ENCODE data around the gene ATP2B2. TPM values are rescaled to one million over a fixed set of nuclear protein-coding genes. Genes with fewer than 3 reads are reported as not detected.

Gene ATP2B2
- total and polyA plus RNA-seq, 10 of the 15 experiments (the other 5 are each of a cell fraction or from before 2014, with no cell fraction given) = 0.04 TPM; not detected in 9

GRCh38 chr3:10344944-10345575 lies 160.3 kb downstream of the ATP2B2 start:
- H3K27ac ChIP-seq (ENCODE audit: control insufficient read depth, insufficient read depth) = no peak overlapping the region
- in situ Hi-C loops (cut with MboI) = loop anchor here (5.0 kb wide), 1 partner anchor 397 kb away; no protein-coding TSS in a partner anchor
- H4K20me1 ChIP-seq (ENCODE audit: control insufficient read depth, insufficient read depth) = no peaks in the 10 kb centered on the region
- RAD21 ChIA-PET (ENCODE audit: unreplicated experiment) = interaction anchor here (0.5 to 3.2 kb wide), 5 partner anchors 12 to 394 kb away, joined by 3 to 17 read pairs (median 3); no protein-coding TSS in a partner anchor
- POLR2A ChIA-PET = no interaction called here
- H3K4me3 ChIP-seq = no peak overlapping the region
- no peaks in the 10 kb centered on the region for H3K79me2 ChIP-seq (ENCODE audit: control insufficient read depth, insufficient read depth, low read length)
- H2AFZ ChIP-seq (ENCODE audit: control insufficient read depth, low read depth, low read length) = no peak overlapping the region
- SMC1A ChIA-PET (ENCODE audit: uncharacterized antibody, unreplicated experiment) = interaction anchor here (1.5 kb wide), 1 partner anchor 12 kb away, joined by 3 read pairs; no protein-coding TSS in a partner anchor
- H3K4me1 ChIP-seq (ENCODE audit: control insufficient read depth, insufficient read depth, low read length) = no peaks in the 10 kb centered on the region
- H3K9me3 ChIP-seq (replicated peaks; ENCODE audit: control insufficient read depth, insufficient read depth, low read length) = no peaks in the 10 kb centered on the region
- no TSS peak for BruUV-seq (replicated peaks)
- WGBS (ENCODE audit: insufficient coverage, insufficient replicate concordance, low lambda C conversion rate, missing lambda C conversion rate) = 21% methylated on average over 18 of the region's 19 CpGs
- DNase-seq (ENCODE audit: low read depth, low spot score) = no peak
- no peak overlapping the region for H3K4me2 ChIP-seq (ENCODE audit: control insufficient read depth, insufficient read depth)
- CTCF ChIA-PET = interaction anchor here (1.2 to 3.3 kb wide), 4 partner anchors 10 to 394 kb away, joined by 3 to 34 read pairs (median 5); no protein-coding TSS in a partner anchor
- H3K9ac ChIP-seq (ENCODE audit: control insufficient read depth, insufficient read depth, low read length) = no peak overlapping the region
- intact Hi-C loops (cut with micrococcal nuclease; ENCODE audit: unreplicated experiment) = loop anchor here (1.0 kb wide), 1 partner anchor 394 kb away; no protein-coding TSS in a partner anchor
- no peaks in the 10 kb centered on the region; a peak in 1 of 4 replicates for H3K27me3 ChIP-seq (replicated peaks in 1 of 2; ENCODE audit: control insufficient read depth in 2 of 2, insufficient read depth in 2 of 2, low read length in 1 of 2)
- no peaks in the 10 kb centered on the region for H3K36me3 ChIP-seq (ENCODE audit: control insufficient read depth in 2 of 2, insufficient read depth in 2 of 2, low read length in 1 of 2)
- ATAC-seq = no peak
- no peak for FAIRE-seq
- TF ChIP-seq NFYA (IDR thresholded peaks at IDR 0.05; ENCODE audit: borderline replicate concordance, low read depth, low read length) (no peak), POLR2A (IDR thresholded peaks at IDR 0.05; ENCODE audit: low read depth, low read length) (no peak), ZNF207 (IDR thresholded peaks at IDR 0.05; ENCODE audit: borderline replicate concordance) (no peak), KLF5 (IDR thresholded peaks at IDR 0.05; ENCODE audit: partially characterized antibody) (no peak), GABPA (IDR thresholded peaks at IDR 0.05; ENCODE audit: low read depth) (no peak), DPF2 (IDR thresholded peaks at IDR 0.05) (no peak), ZBTB11 (CRISPR knock-in tag; IDR thresholded peaks at IDR 0.05) (no peak), PAX8 (IDR thresholded peaks at IDR 0.05) (no peak), NR2C1 (IDR thresholded peaks at IDR 0.05) (no peak), ZNF622 (IDR thresholded peaks at IDR 0.05) (no peak), REST (IDR thresholded peaks at IDR 0.05; ENCODE audit: low read depth, low read length) (no peak), TCF3 (IDR thresholded peaks at IDR 0.05; ENCODE audit: borderline replicate concordance, insufficient read depth, low read depth, low read length) (no peak), SUPT20H (IDR thresholded peaks at IDR 0.05; ENCODE audit: borderline replicate concordance, control insufficient read depth, low read depth, low read length) (no peak), JUNB (IDR thresholded peaks at IDR 0.05) (no peak), BHLHE40 (IDR thresholded peaks at IDR 0.05; ENCODE audit: borderline replicate concordance in 1 of 2, low read depth in 2 of 2, low read length in 1 of 2) (no peak), RAD21 (IDR thresholded peaks at IDR 0.05; ENCODE audit: insufficient read depth, low read depth, low read length) (no peak), IRF4 (IDR thresholded peaks at IDR 0.05; ENCODE audit: low read depth, low read length) (no peak)
- TF ChIP-seq, protein P1, sequence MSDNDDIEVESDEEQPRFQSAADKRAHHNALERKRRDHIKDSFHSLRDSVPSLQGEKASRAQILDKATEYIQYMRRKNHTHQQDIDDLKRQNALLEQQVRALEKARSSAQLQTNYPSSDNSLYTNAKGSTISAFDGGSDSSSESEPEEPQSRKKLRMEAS (IDR thresholded peaks at IDR 0.05; ENCODE audit: low read depth, low read length) = no peak
